HG03342 (cell line): ENCODE measurements around the gene MLC1.

Experiments used
- ATAC-seq: cut with Tn5 transposase; IDR thresholded peaks from one replicate; pipeline ENCODE4 v1.9.1; 2021; ENCODE audit warnings: mild to moderate bottlenecking, moderate library complexity; ENCODE audit not compliant: unreplicated experiment

Gene MLC1

GRCh38 chr22:50078761-50079160 lies 6.5 kb downstream of the MLC1 start:
- no peak for ATAC-seq

DNA sequence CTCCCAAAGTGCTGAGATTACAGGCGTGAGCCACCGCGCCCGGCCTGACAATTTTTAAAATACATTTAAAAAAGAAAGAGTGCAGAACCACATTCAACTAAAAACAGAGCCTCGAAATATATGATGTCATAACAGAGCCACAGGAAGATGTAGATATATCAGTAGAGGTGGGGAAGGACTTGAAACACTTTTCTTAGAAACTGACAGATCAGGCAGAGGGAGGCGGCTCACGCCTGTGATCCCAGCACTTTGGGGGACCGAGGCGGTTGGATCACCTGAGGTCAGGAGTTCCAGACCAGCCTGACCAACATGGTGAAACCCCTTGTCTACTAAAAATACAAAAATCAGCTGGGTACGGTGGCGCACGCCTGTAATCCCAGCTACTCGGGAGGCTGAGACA lies 7.0 kb downstream of the MLC1 start:
- ATAC-seq = no peak

DNA sequence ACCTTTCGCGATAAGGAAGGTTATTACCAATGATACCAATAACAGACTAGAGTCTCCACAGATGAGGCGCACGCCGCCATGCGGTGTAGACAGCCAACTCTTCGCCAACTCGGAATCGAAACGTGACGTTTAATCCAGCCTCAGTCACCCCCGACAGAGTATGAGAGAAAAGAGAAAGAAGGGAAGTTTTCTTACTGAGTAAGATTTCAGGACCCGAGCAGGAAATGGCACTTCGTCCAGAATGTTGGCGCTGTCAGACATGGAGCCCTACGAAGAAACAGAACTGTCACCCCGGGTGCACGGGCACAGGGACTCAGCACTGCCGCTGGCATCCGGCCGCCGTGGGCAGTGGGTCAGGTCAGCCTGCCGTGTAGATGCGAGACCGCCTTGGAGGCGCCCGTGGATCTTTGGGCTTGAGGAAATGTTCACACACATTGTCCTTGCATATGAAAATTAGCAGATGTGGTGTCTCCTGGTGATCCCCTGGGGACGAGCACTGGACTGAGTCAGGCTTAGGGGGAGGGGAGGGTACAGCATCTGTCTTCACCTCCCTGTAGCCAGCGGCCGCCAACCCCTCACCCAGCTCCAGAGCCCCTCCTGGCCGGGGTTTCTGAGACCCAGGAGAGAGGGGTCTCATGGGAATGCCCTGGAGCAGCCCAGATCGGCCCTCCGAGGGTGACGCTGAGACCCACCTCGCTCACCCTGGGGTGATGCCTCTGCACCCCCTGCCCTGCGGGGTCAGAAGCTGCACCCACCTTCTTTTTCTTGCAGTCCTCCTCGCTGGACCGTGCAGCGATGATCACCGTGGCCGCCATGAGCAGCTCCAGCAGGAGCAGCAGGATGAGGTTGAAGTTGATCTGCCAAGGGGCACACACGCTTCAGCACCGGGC lies 8.3 kb downstream of the MLC1 start:
- ATAC-seq = no peak

- ATAC-seq = no peak
Observed at GRCh38 chr22:50074551-50075530, 10.4 kb downstream of the MLC1 start.

GRCh38 chr22:50074056-50074455 lies 11.2 kb downstream of the MLC1 start:
- ATAC-seq = no peak

DNA sequence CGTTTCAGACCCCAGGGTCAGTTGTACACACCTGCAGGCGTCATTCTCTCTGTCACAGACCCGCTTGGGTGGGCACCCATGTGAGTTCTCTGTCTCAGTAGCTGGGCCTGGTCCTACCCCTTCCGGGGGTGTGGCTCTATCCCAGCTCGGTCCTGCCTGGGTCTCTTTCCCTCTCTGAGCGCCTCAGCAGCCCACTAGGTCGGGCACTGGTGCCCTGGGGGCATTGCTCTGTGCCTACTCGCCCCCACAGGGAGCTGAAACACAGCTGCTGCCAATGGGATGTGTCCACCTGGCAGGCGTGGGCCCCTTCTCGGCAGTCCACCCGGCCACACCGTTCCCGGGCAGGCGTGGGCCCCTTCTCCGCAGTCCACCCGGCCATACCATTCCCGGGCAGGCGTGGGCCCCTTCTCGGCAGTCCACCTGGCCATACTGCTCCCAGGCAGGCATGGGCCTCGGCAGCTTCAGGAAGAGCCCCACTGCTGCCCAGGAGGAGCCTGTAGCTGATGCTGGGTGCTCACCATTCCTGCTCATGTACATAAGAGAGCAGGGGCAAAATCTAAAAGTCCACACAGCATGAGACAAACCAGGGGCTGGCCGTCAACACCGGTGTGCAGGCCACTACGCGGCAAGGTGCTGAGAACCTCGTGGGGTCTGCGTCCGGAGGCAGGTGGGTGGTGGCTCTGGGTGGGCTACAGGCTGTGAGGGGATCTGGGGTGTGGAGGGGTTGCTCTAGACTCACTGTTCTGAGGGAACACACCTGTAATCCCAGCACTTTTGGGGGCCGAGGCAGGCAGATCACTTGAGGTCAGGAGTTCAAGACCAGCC lies 12.3 kb downstream of the MLC1 start:
- ATAC-seq = no peak

- ATAC-seq = no peak
Observed at GRCh38 chr22:50072167-50072555, 13.1 kb downstream of the MLC1 start.

GRCh38 chr22:50071432-50072166 lies 13.6 kb downstream of the MLC1 start:
- no peak for ATAC-seq

GRCh38 chr22:50070366-50070765 lies 14.9 kb downstream of the MLC1 start:
- ATAC-seq = no peak

GRCh38 chr22:50068096-50068495 lies 17.1 kb downstream of the MLC1 start:
- ATAC-seq = no peak

DNA sequence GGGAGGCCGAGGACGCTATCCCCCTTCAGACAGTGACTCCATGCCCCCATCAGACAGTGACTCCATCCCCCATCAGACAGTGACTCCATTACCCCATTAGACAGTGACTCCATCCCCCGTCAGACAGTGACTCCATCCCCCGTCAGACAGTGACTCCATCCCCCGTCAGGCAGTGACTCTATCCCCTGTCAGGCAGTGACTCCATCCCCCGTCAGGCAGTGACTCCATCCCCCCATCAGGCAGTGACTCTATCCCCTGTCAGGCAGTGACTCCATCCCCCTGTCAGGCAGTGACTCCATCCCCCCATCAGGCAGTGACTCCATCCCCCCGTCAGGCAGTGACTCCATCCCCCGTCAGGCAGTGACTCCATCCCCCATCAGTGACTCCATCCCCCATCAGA lies 18.0 kb downstream of the MLC1 start:
- ATAC-seq = no peak

DNA sequence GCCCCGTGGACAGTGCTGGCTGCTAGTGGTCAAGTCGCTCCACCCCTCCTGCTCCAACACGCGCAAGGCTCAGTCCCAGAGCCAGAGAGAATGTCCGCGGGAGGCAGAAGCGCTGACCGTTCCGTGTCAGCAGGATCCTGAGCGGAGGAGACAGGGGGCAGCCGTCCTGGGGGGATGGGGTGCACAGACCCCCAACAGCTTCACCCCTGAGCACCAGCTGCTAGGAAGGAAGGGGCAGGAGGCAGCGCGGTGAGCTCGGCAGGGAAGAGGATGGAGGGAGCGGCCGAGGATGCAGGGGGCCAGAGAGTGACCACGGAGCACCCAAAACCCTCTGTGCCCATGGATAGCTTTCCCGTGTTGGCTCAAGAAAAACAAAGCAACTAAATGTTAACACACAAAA lies 20.8 kb downstream of the MLC1 start:
- ATAC-seq = no peak

DNA sequence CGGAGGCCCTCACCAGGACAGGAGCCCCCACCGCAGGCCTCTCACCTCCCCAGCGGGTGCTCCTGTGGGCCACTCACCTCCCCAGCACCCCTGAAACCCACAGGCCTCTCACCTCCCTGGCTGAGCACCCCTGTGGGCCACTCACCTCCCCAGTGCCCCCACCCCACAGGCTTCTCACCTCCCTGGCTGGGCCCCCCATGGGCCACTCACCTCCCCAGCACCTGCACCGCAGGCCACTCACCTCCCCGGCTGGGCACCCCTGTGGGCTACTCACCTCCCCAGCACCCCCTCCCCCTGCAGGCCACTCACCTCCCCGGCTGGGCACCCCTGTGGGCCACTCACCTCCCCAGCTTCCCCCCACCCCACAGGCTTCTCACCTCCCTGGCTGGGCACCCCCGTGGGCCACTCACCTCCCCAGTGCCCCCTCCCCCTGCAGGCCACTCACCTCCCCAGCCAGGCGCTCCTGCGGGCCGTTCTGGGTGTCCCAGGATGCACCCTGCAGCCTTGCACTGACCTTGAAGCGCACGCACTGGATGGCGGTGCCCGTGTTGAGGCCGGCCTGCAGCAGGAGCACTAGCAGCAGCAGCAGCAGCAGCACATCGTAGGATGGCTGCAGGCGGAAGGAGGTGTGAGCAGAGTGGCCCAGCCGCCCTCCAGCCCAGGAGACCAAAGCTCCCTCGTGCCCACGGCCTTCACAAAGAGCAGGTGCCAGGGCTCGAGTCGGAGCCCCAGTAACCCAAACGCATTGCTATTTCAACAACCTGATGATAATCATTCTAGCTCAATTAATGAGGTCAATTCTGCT lies 21.4 kb downstream of the MLC1 start:
- no peak for ATAC-seq

- ATAC-seq = no peak
Observed at GRCh38 chr22:50062509-50063135, 22.6 kb downstream of the MLC1 start.

DNA sequence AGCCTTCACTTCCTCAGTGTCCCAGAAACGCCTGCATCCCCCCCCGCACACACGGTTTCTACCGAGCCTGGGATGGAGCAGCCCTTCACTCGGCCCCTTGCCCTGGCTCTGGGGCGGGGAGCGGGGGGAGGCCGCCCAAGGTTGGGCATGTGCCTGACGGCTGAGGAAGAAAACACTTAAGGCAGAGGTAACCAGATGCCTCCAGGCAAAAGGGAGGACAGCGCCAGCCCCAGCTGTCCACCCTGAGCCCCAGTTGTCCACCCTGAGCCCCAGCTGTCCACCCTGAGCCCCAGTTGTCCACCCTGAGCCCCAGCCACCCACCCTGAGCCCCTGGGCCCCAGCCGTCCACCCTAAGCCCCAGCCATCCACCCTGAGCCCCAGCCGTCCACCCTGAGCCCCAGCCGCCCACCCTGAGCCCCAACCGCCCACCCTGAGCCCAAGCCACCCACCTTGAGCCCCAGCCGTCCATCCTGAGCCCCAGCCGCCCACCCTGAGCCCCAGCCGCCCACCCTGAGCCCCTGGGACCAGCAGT lies 23.3 kb downstream of the MLC1 start:
- no peak for ATAC-seq

- no peak for ATAC-seq
Observed at GRCh38 chr22:50061141-50061823, 23.9 kb downstream of the MLC1 start.

GRCh38 chr22:50060441-50061140 lies 24.6 kb downstream of the MLC1 start:
- ATAC-seq = no peak

DNA sequence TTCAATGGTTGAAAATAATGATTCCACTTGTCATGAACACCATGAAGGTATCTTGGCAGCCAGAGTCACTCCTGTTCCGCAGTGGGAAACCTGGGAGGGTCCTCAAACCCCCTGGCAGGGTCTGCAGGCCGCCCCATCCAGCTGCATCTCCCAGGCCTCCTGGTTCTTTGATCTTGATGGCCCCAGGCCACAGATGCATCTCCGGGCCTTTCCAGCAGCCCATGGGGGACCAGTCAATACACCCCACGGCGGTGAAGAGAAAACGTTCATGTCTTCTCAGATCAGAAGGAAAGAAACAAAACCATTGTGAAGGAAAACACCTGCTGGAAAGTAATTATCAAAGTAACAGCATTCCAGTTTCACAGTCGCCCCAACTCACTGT lies 25.4 kb downstream of the MLC1 start:
- ATAC-seq = no peak
